A673 (cell line): ENCODE data around the gene SNTG2. TPM values are rescaled to one million over a fixed set of nuclear protein-coding genes. Genes with fewer than 3 reads are reported as not detected.

ENCODE experiments used
- BruUV-seq: library from RNA; stranded (reverse); fragments of 400-500 nt; replicated peaks from 2 replicates; lab custom pipeline; 2021; lab: Mats Ljungman, UMichigan
- CTCF ChIA-PET: fragments of 300-600 bp; sonication (Branson Sonifier 250); formaldehyde crosslinking; loops from one replicate; lab custom pipeline; 2022; ENCODE audit warnings: antibody characterized with exemption; lab: Charles Lee
- POLR2A ChIA-PET: fragments of 300-600 bp; sonication (Branson Sonifier 250); formaldehyde crosslinking; loops from one replicate; lab custom pipeline; 2022; ENCODE audit warnings: antibody characterized with exemption; ENCODE audit not compliant: low non-redundant PET; lab: Charles Lee
- DNase-seq: peaks from one replicate; pipeline ENCODE4 v3.0.0-alpha.2; 2015; ENCODE audit warnings: low spot score
- H3K27ac ChIP-seq: fragments of 200-600 bp; sonication (generic); 2 replicates; pipeline ENCODE4 v1.5.1; 2016; ENCODE audit warnings: mixed run types, low read depth, mild to moderate bottlenecking, mixed read lengths, antibody characterized with exemption, low read length; ENCODE audit not compliant: poor library complexity, severe bottlenecking
- H3K27me3 ChIP-seq: fragments of 200-600 bp; sonication (generic); replicated peaks from 2 replicates; pipeline ENCODE4 v1.6.1; 2017; ENCODE audit warnings: mixed run types, low read depth, mild to moderate bottlenecking, mixed read lengths, antibody characterized with exemption, low read length; ENCODE audit not compliant: insufficient read depth, poor library complexity
- H3K36me3 ChIP-seq: fragments of 200-600 bp; sonication (generic); 2 replicates; pipeline ENCODE4 v1.6.1; 2016; ENCODE audit warnings: mixed run types, mild to moderate bottlenecking, mixed read lengths, antibody characterized with exemption, low read length; ENCODE audit not compliant: insufficient read depth, poor library complexity, severe bottlenecking
- H3K4me1 ChIP-seq: fragments of 200-600 bp; sonication (generic); 2 replicates; pipeline ENCODE4 v1.6.1; 2017; ENCODE audit warnings: mixed run types, mild to moderate bottlenecking, mixed read lengths, antibody characterized with exemption, low read length; ENCODE audit not compliant: insufficient read depth, poor library complexity, severe bottlenecking
- H3K4me3 ChIP-seq: fragments of 200-600 bp; sonication (generic); 2 replicates; pipeline ENCODE4 v1.5.1; 2016; ENCODE audit warnings: low read depth, mixed run types, mild to moderate bottlenecking, mixed read lengths, low read length; ENCODE audit not compliant: poor library complexity, severe bottlenecking
- H3K9me3 ChIP-seq: fragments of 200-600 bp; sonication (generic); 2 replicates; pipeline ENCODE4 v1.6.1; 2016; ENCODE audit warnings: mixed run types, low read depth, mild to moderate bottlenecking, mixed read lengths, antibody characterized with exemption, low read length; ENCODE audit not compliant: poor library complexity, severe bottlenecking
- EZH2 ChIP-seq: fragments of 200-600 bp; sonication (generic); IDR thresholded peaks from 2 replicates; pipeline ENCODE4 v1.6.1; 2017; ENCODE audit warnings: borderline replicate concordance, low read depth, mild to moderate bottlenecking, mixed read lengths, antibody characterized with exemption, low read length; ENCODE audit not compliant: poor library complexity, severe bottlenecking
- intact Hi-C: fragments of 100-400 bp; cut with micrococcal nuclease; formaldehyde crosslinking; loops from one replicate; pipeline ENCODE4 v1.10.0; 2022; ENCODE audit not compliant: unreplicated experiment
- total RNA-seq: library from RNA; stranded (reverse); gene quantifications from 2 replicates; pipeline ENCODE4 v1.2.3, GENCODE V29; 2021
- TF ChIP-seq, protein P1 (sequence below): fragments of 300-800, 200-600 bp; sonication (generic); conservative IDR thresholded peaks from 2 replicates; pipeline ENCODE4 v1.5.1; 2017; ENCODE audit warnings: low read depth, mild to moderate bottlenecking, antibody characterized with exemption, low read length, moderate library complexity, mixed read lengths

The SNTG2 gene
- total RNA-seq, 1 experiment from 2014 or later, result 3.7 TPM

DNA sequence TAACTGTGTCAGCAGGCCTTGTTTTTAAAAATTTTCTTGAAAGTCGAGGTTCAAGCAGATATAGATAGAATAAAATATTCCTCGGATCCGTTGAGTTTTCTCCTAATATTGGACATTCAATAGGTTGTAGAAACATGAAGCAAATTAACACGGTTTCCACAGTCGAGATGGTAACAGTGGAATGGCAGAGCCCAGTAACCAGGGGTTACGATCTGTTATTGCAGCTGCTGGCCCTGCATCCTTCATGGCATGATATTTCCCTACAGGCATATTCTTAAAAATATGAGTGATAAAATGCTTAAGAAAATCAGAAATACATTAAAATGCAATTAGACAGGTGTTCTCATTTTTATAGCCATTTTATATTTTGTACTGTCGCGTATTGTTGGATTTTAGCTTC lies 117.6 kb downstream of the SNTG2 start:
- H3K4me3 ChIP-seq, result no peak overlapping the region
- intact Hi-C loops, result no loop called here
- TF ChIP-seq EZH2, result no peak
- TF ChIP-seq, protein P1, sequence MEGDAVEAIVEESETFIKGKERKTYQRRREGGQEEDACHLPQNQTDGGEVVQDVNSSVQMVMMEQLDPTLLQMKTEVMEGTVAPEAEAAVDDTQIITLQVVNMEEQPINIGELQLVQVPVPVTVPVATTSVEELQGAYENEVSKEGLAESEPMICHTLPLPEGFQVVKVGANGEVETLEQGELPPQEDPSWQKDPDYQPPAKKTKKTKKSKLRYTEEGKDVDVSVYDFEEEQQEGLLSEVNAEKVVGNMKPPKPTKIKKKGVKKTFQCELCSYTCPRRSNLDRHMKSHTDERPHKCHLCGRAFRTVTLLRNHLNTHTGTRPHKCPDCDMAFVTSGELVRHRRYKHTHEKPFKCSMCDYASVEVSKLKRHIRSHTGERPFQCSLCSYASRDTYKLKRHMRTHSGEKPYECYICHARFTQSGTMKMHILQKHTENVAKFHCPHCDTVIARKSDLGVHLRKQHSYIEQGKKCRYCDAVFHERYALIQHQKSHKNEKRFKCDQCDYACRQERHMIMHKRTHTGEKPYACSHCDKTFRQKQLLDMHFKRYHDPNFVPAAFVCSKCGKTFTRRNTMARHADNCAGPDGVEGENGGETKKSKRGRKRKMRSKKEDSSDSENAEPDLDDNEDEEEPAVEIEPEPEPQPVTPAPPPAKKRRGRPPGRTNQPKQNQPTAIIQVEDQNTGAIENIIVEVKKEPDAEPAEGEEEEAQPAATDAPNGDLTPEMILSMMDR, result no peak
- H3K9me3 ChIP-seq, result peaks cover 5% of the 10 kb centered on the region
- H3K36me3 ChIP-seq, result no peaks in the 10 kb centered on the region
- no peaks in the 10 kb centered on the region for H3K4me1 ChIP-seq
- no peak for DNase-seq
- ChIA-PET CTCF (no interaction called here), POLR2A (no interaction called here)
- H3K27ac ChIP-seq, result no peak overlapping the region
- BruUV-seq, result no TSS peak
- H3K27me3 ChIP-seq, result no peaks in the 10 kb centered on the region

DNA sequence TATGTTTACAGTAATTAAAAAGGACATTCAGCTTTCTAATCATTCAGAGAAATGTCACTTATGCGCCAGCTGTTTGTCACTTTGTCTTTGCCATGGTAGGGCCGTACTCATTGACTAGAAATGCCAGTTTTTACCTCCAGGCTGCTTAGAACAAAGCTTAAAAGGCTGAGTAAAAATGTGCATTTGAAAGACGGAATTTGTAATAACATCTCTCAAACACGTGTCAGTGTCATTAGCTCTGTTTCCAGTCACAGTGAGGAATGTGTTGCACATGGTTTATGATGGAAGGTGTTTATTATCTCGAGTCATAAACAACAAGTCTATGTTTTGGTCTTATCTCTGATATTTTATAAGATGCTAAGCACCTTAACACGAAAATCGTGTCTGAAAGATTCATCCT lies 118.2 kb downstream of the SNTG2 start:
- Histone ChIP-seq H3K4me1 (no peaks in the 10 kb centered on the region), H3K27me3 (no peaks in the 10 kb centered on the region), H3K36me3 (no peaks in the 10 kb centered on the region), H3K27ac (no peak overlapping the region), H3K9me3 (peaks cover 5% of the 10 kb centered on the region), H3K4me3 (no peak overlapping the region)
- no peak for DNase-seq
- BruUV-seq, result no TSS peak
- TF ChIP-seq, protein P1, result no peak
- TF ChIP-seq EZH2, result no peak
- ChIA-PET POLR2A (no interaction called here), CTCF (no interaction called here)
- intact Hi-C loops, result no loop called here

- ChIA-PET POLR2A (no interaction called here), CTCF (no interaction called here)
- DNase-seq, result no peak
- H3K4me3 ChIP-seq, result no peak overlapping the region
- no peak overlapping the region for H3K27ac ChIP-seq
- peaks cover 5% of the 10 kb centered on the region for H3K9me3 ChIP-seq
- TF ChIP-seq EZH2, result no peak
- H3K27me3 ChIP-seq, result no peaks in the 10 kb centered on the region
- intact Hi-C loops, result no loop called here
- no peaks in the 10 kb centered on the region for H3K4me1 ChIP-seq
- no TSS peak for BruUV-seq
- no peaks in the 10 kb centered on the region for H3K36me3 ChIP-seq
Observed at GRCh38 chr2:1069847-1070246, 119.2 kb downstream of the SNTG2 start.

DNA sequence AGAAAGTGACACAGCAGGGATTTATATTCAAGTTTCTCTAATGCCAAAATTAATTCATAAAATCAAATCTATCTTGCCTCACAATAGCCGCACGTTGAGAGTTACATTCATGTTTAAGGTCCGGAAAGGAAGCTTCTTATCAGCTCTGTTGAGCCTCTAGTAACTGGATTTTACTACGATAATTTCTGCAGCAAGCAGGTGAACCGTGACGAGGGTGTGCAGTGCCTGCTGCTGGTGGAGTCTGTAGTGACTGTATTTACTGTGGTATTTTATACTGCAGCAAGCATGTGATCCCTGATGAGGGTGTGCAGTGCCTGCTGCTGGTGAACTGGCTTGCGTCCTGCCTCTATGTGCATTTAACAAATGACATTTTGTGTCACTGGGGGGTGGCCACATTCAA lies 120.0 kb downstream of the SNTG2 start:
- intact Hi-C loops, result no loop called here
- H3K27ac ChIP-seq, result no peak overlapping the region
- H3K36me3 ChIP-seq, result no peaks in the 10 kb centered on the region
- no TSS peak for BruUV-seq
- H3K9me3 ChIP-seq, result peaks cover 5% of the 10 kb centered on the region
- no peaks in the 10 kb centered on the region for H3K27me3 ChIP-seq
- DNase-seq, result peak; percentile 18
- POLR2A ChIA-PET, result no interaction called here
- CTCF ChIA-PET, result no interaction called here
- no peaks in the 10 kb centered on the region for H3K4me1 ChIP-seq
- H3K4me3 ChIP-seq, result no peak overlapping the region
- TF ChIP-seq, protein P1, result 0 out of 2 replicates have a peak, but pooled peaks have one; percentile 20
- TF ChIP-seq EZH2, result no peak
